NCI-H345 treated with DMSO at 0.1 percent for 48 hours (cell line): ENCODE data around the gene MDFIC.

Experiments
- DNase-seq: peaks from one replicate; lab custom pipeline; 2025; ENCODE audit not compliant: unreplicated experiment; lab: John Stamatoyannopoulos, UW

Gene MDFIC

DNA sequence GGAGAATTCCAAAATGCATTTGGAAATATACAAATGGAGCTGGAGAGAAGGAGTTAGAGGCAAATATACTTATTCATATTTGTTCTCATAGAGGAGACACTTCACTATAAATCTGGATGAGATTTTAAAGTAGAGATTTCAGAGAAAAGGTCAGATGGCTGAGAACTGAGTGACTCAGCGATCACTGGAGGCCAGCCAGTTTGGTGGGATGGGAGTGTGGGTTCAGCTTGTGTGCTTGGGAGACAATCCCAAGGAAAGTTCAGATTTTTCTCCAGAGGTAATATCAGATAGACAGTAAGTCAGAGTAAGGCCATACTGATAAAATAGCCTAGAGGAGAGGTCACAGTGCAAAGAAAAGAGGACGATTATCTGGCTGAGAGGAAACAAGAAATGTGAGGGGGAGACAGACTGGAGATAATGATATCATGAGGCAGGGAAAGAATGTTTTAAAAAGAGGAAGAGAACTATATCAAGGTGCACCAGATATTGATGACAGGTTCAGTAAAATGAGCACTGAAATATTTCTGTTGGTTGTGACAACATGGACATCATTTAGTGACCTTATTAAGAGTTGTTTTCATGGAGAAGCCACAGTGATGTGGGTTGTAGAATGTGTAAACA lies 67.0 kb downstream of the MDFIC start:
- no peak for DNase-seq

GRCh38 chr7:114989531-114989930 lies 67.6 kb downstream of the MDFIC start:
- DNase-seq: no peak

- no peak for DNase-seq
Observed at GRCh38 chr7:114997487-114998404, 75.9 kb downstream of the MDFIC start.

GRCh38 chr7:115004121-115004520 lies 82.2 kb downstream of the MDFIC start:
- no peak for DNase-seq

GRCh38 chr7:115005251-115005650 lies 83.4 kb downstream of the MDFIC start:
- no peak for DNase-seq

DNA sequence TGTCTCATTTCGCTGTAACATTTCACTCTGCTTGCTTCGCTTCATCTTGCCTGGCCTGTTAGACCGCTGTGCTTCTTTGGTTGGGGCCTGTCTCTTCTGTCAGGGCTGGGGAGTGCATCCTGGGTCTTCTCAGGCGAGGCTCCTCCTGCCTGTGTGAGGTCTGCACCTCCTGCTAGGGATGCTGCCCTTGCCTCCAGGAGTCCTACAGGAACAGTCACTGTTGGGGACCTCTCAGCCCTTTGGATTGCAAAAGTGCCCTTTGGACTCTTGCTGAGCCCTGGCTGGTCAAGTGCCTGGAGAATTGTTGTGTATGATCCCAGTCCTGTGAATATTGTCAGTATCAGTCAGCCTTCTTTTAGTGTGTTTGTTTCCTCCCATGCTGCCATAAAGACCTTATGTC lies 84.1 kb downstream of the MDFIC start:
- DNase-seq: no peak

DNA sequence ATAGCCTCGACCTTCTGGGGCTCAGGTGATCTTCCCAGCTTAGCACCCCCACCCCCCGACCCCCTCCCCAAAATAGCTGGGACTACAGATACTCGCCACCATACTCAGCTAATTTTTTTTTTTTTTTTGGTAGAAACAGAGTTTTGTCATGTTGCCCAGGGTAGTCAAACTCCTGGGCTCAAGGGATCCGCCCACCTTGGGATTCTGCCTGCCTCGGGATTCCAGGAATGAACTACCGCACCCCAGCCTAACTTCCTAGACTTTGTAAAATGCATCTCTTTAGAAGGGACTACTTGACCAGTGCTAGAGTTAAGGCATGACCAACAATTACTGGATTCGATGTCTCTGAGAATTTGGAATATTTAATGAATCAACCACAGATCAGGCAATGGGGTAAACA lies 85.9 kb downstream of the MDFIC start:
- no peak for DNase-seq

- no peak for DNase-seq
Observed at GRCh38 chr7:115008465-115009114, 86.7 kb downstream of the MDFIC start.

DNA sequence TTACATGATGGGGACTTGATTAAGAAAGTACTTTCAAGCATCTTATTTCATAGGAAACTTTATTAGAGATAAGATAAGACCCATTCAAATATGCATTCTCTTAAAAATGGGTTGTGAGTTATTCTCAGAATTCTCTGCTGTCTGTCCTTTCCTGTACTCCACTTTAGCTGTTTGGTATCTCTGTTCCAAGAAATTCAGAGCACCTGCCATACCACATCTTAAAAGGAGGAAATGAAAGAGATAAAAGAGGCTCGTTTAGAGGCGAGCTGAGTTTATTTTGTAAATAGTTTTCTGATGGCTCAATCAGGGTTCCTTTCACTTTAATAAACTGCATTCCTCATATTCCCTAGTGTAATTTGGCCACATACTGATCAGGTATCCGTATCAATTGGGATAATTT lies 87.2 kb downstream of the MDFIC start:
- no peak for DNase-seq

- DNase-seq: no peak
Observed at GRCh38 chr7:115009736-115010440, 88.0 kb downstream of the MDFIC start.

DNA sequence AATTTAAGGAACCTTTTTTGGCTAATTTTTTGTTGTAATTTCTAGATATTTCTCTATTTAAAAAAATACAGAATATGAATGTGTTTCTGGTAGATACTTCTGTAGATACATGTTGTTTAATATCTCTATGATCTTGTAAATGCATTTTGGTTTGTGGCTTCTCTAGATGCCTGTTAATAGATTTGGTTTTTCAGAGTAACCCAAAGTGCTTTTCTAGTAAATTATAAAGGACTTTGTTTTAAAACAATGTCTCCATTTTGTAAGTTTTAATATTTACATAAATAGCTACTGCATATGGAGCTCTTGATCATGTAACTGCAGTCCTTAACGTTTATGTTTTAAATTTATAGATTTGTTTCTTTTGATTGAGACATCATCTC lies 88.5 kb downstream of the MDFIC start:
- no peak for DNase-seq

- no peak for DNase-seq
Observed at GRCh38 chr7:115013886-115014285, 92.0 kb downstream of the MDFIC start.

DNA sequence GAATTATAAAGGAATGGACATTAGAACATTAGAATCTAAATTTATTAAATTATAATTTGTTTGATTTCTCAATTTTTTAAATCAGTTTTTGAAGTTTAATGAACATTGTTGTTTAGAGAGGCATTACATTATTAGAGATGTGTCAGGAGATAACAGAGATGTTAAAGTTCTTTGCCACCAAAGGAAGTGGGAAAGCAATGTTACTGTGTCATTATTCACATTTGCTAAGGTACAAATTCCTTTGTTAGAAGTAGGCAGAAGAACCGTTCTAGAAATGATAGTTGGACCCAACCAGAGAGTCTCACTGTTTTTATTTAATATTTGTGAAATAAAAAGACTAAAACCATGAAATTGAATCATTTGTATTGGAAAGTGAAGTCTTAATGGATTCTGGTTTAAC lies 92.9 kb downstream of the MDFIC start:
- no peak for DNase-seq

DNA sequence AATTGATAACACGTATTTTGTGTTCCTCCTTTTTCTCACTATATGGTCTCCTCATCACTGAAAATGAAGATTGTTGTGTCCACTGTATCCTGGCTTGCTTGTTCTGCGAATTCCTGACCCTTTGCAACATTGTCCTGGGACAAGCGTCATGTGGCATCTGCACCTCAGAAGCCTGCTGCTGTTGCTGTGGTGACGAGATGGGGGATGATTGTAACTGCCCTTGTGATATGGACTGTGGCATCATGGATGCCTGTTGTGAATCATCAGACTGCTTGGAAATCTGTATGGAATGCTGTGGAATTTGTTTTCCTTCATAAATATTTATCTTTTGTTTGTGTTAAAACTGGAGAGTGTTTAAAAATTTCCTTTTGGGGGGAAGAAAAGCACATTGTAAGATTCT lies 93.7 kb downstream of the MDFIC start:
- DNase-seq: no peak

- no peak for DNase-seq
Observed at GRCh38 chr7:115019882-115020605, 98.2 kb downstream of the MDFIC start.

DNA sequence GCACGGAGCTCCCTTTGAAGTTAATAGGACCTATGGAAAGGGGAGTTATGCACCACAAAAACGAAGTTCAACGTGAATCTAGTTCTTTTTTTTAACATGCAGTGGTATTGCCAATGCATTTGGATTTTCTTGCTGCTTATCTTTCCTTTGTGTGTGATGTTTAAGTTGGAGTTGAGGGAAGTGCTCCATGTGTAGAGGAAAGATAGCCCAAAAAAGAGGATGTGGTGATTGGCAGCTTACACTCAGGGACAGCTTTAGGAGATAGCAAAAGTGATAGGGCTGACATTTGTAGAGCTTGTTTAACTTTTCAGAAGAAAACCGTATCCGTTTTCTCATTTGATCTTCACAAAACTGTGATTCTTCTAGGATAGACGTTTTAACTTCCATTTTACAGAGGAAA lies 101.3 kb downstream of the MDFIC start:
- no peak for DNase-seq

- DNase-seq: no peak
Observed at GRCh38 chr7:115024276-115024675, 102.4 kb downstream of the MDFIC start.

- no peak for DNase-seq
Observed at GRCh38 chr7:115032715-115033703, 111.1 kb downstream of the MDFIC start.

DNA sequence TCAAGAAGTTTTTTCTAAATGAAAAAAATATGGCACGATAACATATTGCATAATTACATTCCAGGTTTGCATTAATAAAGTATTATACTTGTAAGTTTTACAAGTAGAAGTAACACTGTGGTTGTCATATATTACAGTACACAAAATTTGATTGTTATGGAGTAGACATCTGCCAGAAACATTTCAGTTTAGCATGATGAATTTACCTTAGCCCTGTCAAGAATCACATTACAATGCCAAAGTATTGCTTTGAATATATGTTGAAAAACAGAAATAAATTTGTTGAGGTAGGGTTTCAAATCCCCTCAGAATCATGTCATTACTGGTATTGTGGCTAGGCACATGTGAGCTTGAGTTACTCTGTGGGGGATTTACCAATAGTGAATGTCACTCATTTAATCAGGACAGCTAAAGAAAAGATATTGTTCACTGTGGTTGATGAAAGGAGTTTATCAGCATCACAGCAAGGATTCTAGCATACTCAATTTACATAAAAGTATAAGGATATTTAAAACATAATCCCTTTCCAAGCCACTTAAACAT lies 112.1 kb downstream of the MDFIC start:
- DNase-seq: no peak
